Upper lobe of left lung (tissue), 6 donors: ENCODE measurements around the gene PLCXD1. TPM values are rescaled to one million over a fixed set of nuclear protein-coding genes. Genes with fewer than 3 reads are reported as not detected.

Experiments
- ATAC-seq, 2 donors: fragments of 200-7000 bp; cut with Tn5 transposase; one replicate each; pipeline ENCODE4 v1.9.1; 2022; ENCODE audit warnings: mild to moderate bottlenecking in 2 of 2, moderate library complexity in 2 of 2; ENCODE audit not compliant: low FRiP score in 2 of 2
- DNase-seq, 2 donors: peaks; one replicate each; pipeline ENCODE4 v3.0.0-alpha.2; 2019 to 2020
- H3K27ac ChIP-seq, 4 donors: fragments of 200-600 bp; sonication (generic); one replicate each; pipeline ENCODE4 v1.5.1; 2016 to 2019
- H3K27me3 ChIP-seq, 4 donors: fragments of 200-600 bp; sonication (generic); one replicate each; pipeline ENCODE4 v1.5.1; 2017 to 2019
- H3K36me3 ChIP-seq, 4 donors: fragments of 200-600 bp; sonication (generic); one replicate each; pipeline ENCODE4 v1.5.1; 2016 to 2019
- H3K4me1 ChIP-seq, 4 donors: fragments of 200-600 bp; sonication (generic); one replicate each; pipeline ENCODE4 v1.5.1; 2018 to 2019
- H3K4me3 ChIP-seq, 4 donors: fragments of 200-600 bp; sonication (generic); one replicate each; pipeline ENCODE4 v1.5.1; 2017 to 2019; ENCODE audit warnings: mild to moderate bottlenecking in 2 of 4, moderate library complexity in 1 of 4
- H3K9me3 ChIP-seq, 4 donors: fragments of 200-600 bp; sonication (generic); one replicate each; pipeline ENCODE4 v1.5.1; 2018 to 2019
- EP300 ChIP-seq, 4 donors: sonication (generic); formaldehyde crosslinking; IDR thresholded peaks; one replicate each; pipeline ENCODE4 v1.5.1; 2017; ENCODE audit warnings: antibody characterized with exemption in 4 of 4, control low read depth in 2 of 4
- POLR2A ChIP-seq, 4 donors: fragments of 450-650 bp; IDR thresholded peaks; one replicate each; pipeline ENCODE4 v1.5.1; 2016 to 2017; ENCODE audit warnings: antibody characterized with exemption in 4 of 4, mild to moderate bottlenecking in 2 of 4
- POLR2AphosphoS5 ChIP-seq, 2 donors: sonication (generic); formaldehyde crosslinking; IDR thresholded peaks; one replicate each; pipeline ENCODE4 v1.5.1; 2017; ENCODE audit warnings: antibody characterized with exemption in 2 of 2
- WGBS, 2 donors: methylation state at CpG; one replicate each; pipeline ENCODE4 v1.1.5; 2017 to 2018; 5-methylcytosine and 5-hydroxymethylcytosine counted together
- total RNA-seq, 6 donors: library from RNA; depleted of rRNA in 4 of 6; stranded (reverse); fragments of >200 nt in 4 of 6; gene quantifications; one replicate each; pipeline versions ENCODE4 v1.1.0 to v1.2.1, GENCODE V29; 2016 to 2021
- TF ChIP-seq, protein P1 (sequence below), 6 experiments: fragments of 450-650 bp in 4 of 6; fragments of 200-600 bp in 2 of 6; sonication (generic) in 2 of 6; IDR thresholded peaks; one replicate each; pipeline ENCODE4 v1.5.1; 2016 to 2019; ENCODE audit warnings: antibody characterized with exemption in 6 of 6
- donor health status: DM: no; HTN: no; CAD: no; lungs with moderate emphysema.
- donor health status: DM: no; HTN: yes; CAD: no; lungs with severe emphysema.

Gene PLCXD1
- total RNA-seq, 6 donors from 2014 or later = 7.8 to 75.4 (median 19.2) TPM

DNA sequence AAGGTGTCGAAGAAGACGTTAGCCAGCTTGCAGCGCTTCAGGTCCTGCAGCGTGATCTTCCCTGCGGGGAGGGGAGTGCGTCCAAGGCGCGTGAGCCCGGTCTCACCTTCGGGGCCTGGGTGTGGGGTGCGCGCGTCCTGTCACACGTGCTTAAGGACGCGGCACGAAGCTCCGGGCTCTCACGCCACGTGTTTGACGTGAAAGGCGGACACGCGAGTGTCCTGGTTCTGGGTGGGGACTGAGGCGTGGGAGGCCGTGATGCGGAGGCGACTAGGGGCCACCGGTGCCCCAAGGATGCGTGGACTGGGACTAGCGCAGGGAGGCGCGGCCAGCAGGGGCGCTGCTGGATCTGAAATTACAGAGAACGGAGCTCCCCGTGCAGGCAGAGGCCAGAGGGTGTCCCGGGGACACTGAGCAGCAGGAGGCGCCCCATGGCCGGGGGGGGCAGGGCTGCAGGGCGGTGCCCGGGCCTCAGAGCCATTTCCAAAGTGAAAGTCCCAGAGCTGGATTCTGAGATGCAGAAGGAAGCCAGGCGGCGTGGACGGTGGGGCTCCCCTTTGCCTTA is 57.7 kb downstream of the PLCXD1 start:
- Histone ChIP-seq H3K27ac (no peak overlapping the region), H3K4me1 (no peaks in the 10 kb centered on the region), H3K27me3 (no peaks in the 10 kb centered on the region), H3K9me3 (no peaks in the 10 kb centered on the region), H3K36me3 (peaks cover 0 to 9% (median 2%) of the 10 kb centered on the region in 4 donors), H3K4me3 (no peak overlapping the region)
- peak in 1 of 2 donors; percentile 78 for DNase-seq
- TF ChIP-seq POLR2A (IDR thresholded peaks at IDR 0.05) (no peak), POLR2AphosphoS5 (IDR thresholded peaks at IDR 0.05) (no peak), EP300 (IDR thresholded peaks at IDR 0.05) (no peak)
- TF ChIP-seq, protein P1, sequence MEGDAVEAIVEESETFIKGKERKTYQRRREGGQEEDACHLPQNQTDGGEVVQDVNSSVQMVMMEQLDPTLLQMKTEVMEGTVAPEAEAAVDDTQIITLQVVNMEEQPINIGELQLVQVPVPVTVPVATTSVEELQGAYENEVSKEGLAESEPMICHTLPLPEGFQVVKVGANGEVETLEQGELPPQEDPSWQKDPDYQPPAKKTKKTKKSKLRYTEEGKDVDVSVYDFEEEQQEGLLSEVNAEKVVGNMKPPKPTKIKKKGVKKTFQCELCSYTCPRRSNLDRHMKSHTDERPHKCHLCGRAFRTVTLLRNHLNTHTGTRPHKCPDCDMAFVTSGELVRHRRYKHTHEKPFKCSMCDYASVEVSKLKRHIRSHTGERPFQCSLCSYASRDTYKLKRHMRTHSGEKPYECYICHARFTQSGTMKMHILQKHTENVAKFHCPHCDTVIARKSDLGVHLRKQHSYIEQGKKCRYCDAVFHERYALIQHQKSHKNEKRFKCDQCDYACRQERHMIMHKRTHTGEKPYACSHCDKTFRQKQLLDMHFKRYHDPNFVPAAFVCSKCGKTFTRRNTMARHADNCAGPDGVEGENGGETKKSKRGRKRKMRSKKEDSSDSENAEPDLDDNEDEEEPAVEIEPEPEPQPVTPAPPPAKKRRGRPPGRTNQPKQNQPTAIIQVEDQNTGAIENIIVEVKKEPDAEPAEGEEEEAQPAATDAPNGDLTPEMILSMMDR (IDR thresholded peaks at IDR 0.05) = no peak
- peak in 1 of 2 donors; percentile 43 for ATAC-seq
- 97 to 98% methylated on average over 36 to 39 of the region's 44 CpGs for WGBS, 2 donors

DNA sequence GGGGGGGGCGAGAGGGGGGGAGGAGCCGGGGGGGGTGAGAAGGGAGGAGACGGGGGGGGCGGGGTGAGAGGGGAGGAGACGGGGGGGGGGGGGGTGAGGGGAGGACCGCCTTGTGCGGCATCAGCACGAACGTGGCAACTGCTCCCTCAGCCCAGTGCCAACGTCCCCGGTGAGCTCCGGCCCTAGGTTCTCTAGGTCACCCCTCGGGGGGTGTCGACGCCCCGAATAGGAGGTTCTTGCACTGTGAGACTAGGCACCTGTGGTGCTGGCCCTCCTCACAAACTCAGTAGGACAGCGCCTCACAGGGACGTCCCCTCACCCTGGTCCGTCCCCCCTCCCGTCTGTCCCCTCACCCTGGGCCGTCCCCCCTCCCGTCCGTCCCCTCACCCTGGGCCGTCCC is 58.9 kb downstream of the PLCXD1 start:
- peak in 1 of 2 donors; percentile 15 for DNase-seq
- no peaks in the 10 kb centered on the region for H3K4me1 ChIP-seq
- no peaks in the 10 kb centered on the region for H3K27me3 ChIP-seq
- no peak overlapping the region for H3K4me3 ChIP-seq
- 88 to 93% methylated on average over 15 to 19 of the region's 24 CpGs for WGBS, 2 donors
- H3K9me3 ChIP-seq = no peaks in the 10 kb centered on the region
- no peak for TF ChIP-seq POLR2A (IDR thresholded peaks at IDR 0.05)
- no peak for ATAC-seq
- H3K27ac ChIP-seq = no peak overlapping the region
- peaks cover 0 to 11% (median 3%) of the 10 kb centered on the region in 4 donors for H3K36me3 ChIP-seq

DNA sequence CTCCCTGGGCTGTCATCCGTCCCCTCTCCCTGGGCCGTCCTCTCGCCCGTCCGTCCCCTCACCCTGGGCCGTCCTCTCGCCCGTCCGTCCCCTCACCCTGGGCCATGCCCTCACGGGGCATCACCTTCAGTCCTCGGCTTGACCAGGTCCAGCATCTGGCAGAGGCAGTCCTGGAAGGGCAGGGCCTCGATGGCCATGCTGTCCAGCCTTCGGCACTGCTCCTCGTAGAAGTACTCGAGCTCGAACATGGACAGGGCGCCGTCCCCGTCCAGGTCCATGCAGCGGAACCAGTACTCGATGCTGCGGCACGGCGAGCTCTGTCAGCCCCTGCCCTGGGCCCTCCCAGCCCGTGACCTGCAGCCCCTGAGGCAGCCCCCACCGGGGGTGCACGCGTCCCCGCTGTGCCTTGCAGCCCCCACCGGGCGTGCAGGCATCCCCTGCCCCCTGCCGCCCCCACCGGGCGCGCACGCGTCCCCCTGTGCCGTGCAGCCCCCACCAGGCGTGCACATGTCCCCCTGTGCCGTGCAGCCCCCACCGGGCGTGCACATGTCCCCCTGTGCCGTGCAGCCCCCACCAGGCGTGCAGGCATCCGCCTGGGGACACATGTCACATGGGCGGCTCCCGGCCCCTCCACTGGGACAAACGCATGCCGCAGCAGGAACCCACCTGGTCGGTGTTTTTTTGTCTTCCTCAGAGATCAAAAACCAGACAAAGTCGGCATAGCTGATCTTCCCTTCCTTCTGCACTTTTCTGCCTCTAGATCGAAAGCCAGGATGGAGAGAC is 59.7 kb downstream of the PLCXD1 start:
- Histone ChIP-seq H3K4me3 (no peak overlapping the region), H3K36me3 (peaks cover 0 to 14% (median 3%) of the 10 kb centered on the region in 4 donors), H3K27ac (no peak overlapping the region), H3K9me3 (no peaks in the 10 kb centered on the region), H3K4me1 (no peaks in the 10 kb centered on the region), H3K27me3 (no peaks in the 10 kb centered on the region)
- WGBS, 2 donors = 93% methylated on average over 21 to 31 of the region's 52 CpGs
- TF ChIP-seq POLR2A (IDR thresholded peaks at IDR 0.05) = no peak
- ATAC-seq = no peak
- DNase-seq = peak in 1 of 2 donors; percentile 48

GRCh38 chrX:341541-342101 is 60.4 kb downstream of the PLCXD1 start:
- WGBS, 2 donors = 93 to 95% methylated on average over 26 to 29 of the region's 36 CpGs
- ATAC-seq (peak in 1 of 2 donors; percentile 44), DNase-seq (peak in 1 of 2 donors; percentile 68)
- Histone ChIP-seq H3K27me3 (no peaks in the 10 kb centered on the region), H3K36me3 (peaks cover 0 to 17% (median 4%) of the 10 kb centered on the region in 4 donors), H3K27ac (no peak overlapping the region), H3K9me3 (no peaks in the 10 kb centered on the region), H3K4me1 (no peaks in the 10 kb centered on the region), H3K4me3 (no peak overlapping the region)
- TF ChIP-seq POLR2AphosphoS5 (IDR thresholded peaks at IDR 0.05) (no peak), EP300 (IDR thresholded peaks at IDR 0.05) (no peak), POLR2A (IDR thresholded peaks at IDR 0.05) (no peak)
- TF ChIP-seq, protein P1 (IDR thresholded peaks at IDR 0.05) = no peak

DNA sequence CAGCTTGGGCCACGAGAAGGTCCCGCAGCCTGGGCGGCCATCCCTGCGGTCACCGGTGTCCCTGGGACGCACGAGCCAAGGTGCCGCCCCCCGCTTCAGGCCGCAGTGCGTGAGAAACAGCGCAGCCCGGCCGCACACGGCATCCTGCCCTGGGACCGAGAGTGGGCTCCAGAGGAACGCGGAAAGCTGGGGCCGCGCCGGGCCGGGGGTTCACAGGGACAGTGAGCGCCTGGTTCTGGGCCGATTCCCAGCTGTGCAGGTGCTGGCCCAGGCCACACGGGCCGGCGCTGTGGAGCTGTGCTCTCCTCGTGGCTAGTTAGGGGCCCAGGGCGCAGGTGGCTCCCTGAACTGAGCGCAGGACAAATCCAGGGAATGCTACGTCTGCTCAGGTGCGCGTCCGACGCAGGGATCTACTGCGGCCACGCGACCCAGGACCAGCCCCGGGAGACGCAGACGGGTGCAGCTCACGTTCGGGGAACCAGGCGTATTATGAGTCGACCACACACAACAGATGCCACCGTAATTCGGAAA is 63.3 kb downstream of the PLCXD1 start:
- Histone ChIP-seq H3K27me3 (no peaks in the 10 kb centered on the region), H3K4me1 (no peaks in the 10 kb centered on the region), H3K4me3 (no peak overlapping the region), H3K36me3 (peaks cover 0 to 19% (median 3%) of the 10 kb centered on the region in 4 donors), H3K9me3 (no peaks in the 10 kb centered on the region), H3K27ac (no peak overlapping the region)
- no peak for ATAC-seq
- WGBS, 2 donors = 95 to 98% methylated on average over 24 to 27 of the region's 47 CpGs
- TF ChIP-seq POLR2A (IDR thresholded peaks at IDR 0.05) = no peak
- TF ChIP-seq POLR2AphosphoS5 (IDR thresholded peaks at IDR 0.05) = no peak
- TF ChIP-seq EP300 (IDR thresholded peaks at IDR 0.05) = no peak
- DNase-seq = peak in 1 of 2 donors; percentile 79
